Measurements from ENCODE around the gene SSB. TPM values are rescaled to one million over a fixed set of nuclear protein-coding genes. Genes with fewer than 3 reads are reported as not detected.
"Not testable (repeated sequence)": the region's sequence is repeated elsewhere in the genome, so short reads cannot be mapped to it uniquely, and the experiment has no call there.

Gene SSB
- total and polyA plus RNA-seq, 2 of the 4 experiments (the other 2 are of a cell fraction): 41.2 to 75.5 TPM

GRCh38 chr2:169817369-169817768, 18.7 kb downstream of the SSB start:
- H3K9me3 ChIP-seq (ENCODE audit: control insufficient read depth, insufficient read depth, low read length); H3K23ac ChIP-seq (ENCODE audit: low read depth, low read length); H3K4me1 ChIP-seq (ENCODE audit: control insufficient read depth, insufficient read depth, low read length); ATAC-seq (ENCODE audit: low read depth); H2BK5ac ChIP-seq (ENCODE audit: low read depth, low read length, poor library complexity, severe bottlenecking); intact Hi-C loops (cut with micrococcal nuclease); H3K9me1 ChIP-seq (ENCODE audit: insufficient read depth, low read length); H3K9ac ChIP-seq (ENCODE audit: low read depth, low read length); DNase-seq; H3K14ac ChIP-seq (replicated peaks; ENCODE audit: low read depth, low read length); H3K4ac ChIP-seq (ENCODE audit: low read depth, low read length); H2AFZ ChIP-seq (replicated peaks; ENCODE audit: low read length, poor library complexity); H3K56ac ChIP-seq (ENCODE audit: extremely low read depth, insufficient read depth, low read length); H3K4me3 ChIP-seq (ENCODE audit: insufficient read depth, low read depth, low read length); H2BK15ac ChIP-seq (ENCODE audit: low read depth, low read length); H2BK120ac ChIP-seq (ENCODE audit: low read depth, low read length); H4K8ac ChIP-seq (ENCODE audit: low read depth in 2 of 2, low read length in 2 of 2); H4K20me1 ChIP-seq (ENCODE audit: insufficient read depth, low read length); H4K5ac ChIP-seq (ENCODE audit: low read depth, low read length); POLR2A ChIA-PET (ENCODE audit: unreplicated experiment); H4K91ac ChIP-seq (ENCODE audit: insufficient read depth, low read depth, low read length); H2AK5ac ChIP-seq (ENCODE audit: low read depth, low read length); H2AK9ac ChIP-seq (replicated peaks; ENCODE audit: low read depth, low read length, poor library complexity); H3K27ac ChIP-seq (ENCODE audit: insufficient read depth, low read length); BruUV-seq (replicated peaks); H2BK20ac ChIP-seq (ENCODE audit: low read depth, low read length); CTCF ChIA-PET; H3K4me2 ChIP-seq (ENCODE audit: low read depth, low read length); H3K27me3 ChIP-seq (ENCODE audit: control insufficient read depth, insufficient read depth, low read length); H3K18ac ChIP-seq (ENCODE audit: low read depth, low read length); dilution Hi-C loops (cut with HindIII; ENCODE audit: low sequenced_read_pairs, unreplicated experiment): not testable (repeated sequence)
- peaks cover 3 to 34% of the 10 kb centered on the region in 2 experiments; a peak in 2 of 4 replicates for H3K79me1 ChIP-seq (ENCODE audit: low read depth in 1 of 2, low read length in 2 of 2)
- H3K36me3 ChIP-seq (ENCODE audit: control insufficient read depth, insufficient read depth, low read length): peaks cover 19% of the 10 kb centered on the region; the same call in 1 of the 2 replicates
- in situ Hi-C loops (cut with MboI; ENCODE audit: low sequenced_read_pairs): loop anchor here (25.0 kb wide), 1 partner anchor 1120 kb away; the partner anchor contains the start of gene GORASP2
- no CpG with 5 or more reads among the region's 6 CpGs for WGBS, 2 experiments (ENCODE audit: extremely low coverage in 2 of 2, insufficient read length in 1 of 2)

Measured in IMR-90 (cell line).